IPS-18c (cell line): ENCODE results near the gene HSPA1L.
"Not testable (repeated sequence)": the region's sequence is repeated elsewhere in the genome, so short reads cannot be mapped to it uniquely, and the experiment has no call there.

ENCODE experiments used
- H3K4me3 ChIP-seq: 2 replicates; pipeline ENCODE4 v1.7.0; 2013; ENCODE audit warnings: low read depth, mild to moderate bottlenecking, low read length, moderate library complexity; ENCODE audit not compliant: insufficient read depth
- H3K9me3 ChIP-seq: one replicate; pipeline ENCODE4 v1.6.1; 2013; ENCODE audit warnings: mild to moderate bottlenecking, low read length, moderate library complexity; ENCODE audit not compliant: control insufficient read depth, insufficient read depth

The HSPA1L gene

DNA sequence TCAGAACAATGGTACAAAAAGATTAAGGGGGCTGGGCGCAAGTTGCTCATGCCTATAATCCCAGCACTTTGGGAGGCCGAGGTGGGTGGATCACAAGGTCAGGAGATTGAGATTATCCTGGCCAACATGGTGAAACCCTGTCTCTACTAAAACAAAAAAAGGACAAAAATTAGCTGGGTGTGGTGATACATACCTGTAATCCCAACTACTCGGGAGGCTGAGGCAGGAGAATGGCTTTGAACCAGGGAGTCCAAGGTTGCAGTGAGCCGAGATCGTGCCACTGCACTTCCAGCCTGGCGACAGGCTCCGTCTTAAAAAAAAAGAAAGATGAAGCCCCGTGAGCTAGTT lies 24.7 kb upstream of the HSPA1L start:
- H3K9me3 ChIP-seq, H3K4me3 ChIP-seq: not testable (repeated sequence)

DNA sequence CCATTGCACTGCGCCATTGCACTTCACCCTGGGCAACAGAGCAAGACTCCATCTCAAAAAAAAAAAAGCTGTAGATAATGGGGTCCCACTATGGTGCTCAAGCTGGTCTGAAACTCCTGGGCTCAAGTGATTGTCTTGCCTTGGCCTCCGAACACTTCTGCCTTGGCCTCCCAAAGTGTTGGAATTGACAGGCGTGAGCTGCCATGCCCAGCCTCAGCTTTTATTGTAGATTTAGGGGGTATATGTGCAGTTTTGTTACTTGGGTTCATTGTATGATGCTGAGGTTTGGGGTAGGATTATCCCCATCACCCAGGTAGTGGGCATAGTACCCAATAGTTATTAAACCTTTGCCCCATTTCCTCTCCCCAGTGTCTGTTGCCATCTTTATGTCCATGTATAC lies 23.9 kb upstream of the HSPA1L start:
- Histone ChIP-seq H3K9me3 (peaks cover 4% of the 10 kb centered on the region), H3K4me3 (peak overlapping the region; percentile 2; the same call in 1 of the 2 replicates)

DNA sequence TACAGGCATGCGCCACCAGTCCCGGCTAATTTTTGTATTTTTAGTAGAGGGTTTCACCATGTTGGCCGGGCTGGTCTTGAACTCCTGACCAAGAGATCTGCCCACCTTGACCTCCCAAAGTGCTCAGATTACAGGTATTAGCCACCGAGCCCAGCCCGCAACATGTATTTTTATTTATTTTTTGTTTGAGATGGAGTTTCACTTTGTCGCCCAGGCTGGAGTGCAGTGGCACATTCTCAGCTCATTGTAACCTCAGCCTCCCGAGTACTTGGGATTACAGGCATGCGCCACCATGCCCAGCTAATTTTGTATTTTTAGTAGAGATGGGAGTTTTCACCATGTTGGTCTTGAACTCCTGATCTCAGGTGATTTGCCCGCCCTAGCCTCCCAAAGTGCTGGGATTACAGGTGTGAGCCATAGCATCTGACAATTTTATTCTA lies 23.1 kb upstream of the HSPA1L start:
- peak overlapping the region; percentile 99; the same call in 1 of the 2 replicates for H3K4me3 ChIP-seq
- not testable (repeated sequence) for H3K9me3 ChIP-seq

DNA sequence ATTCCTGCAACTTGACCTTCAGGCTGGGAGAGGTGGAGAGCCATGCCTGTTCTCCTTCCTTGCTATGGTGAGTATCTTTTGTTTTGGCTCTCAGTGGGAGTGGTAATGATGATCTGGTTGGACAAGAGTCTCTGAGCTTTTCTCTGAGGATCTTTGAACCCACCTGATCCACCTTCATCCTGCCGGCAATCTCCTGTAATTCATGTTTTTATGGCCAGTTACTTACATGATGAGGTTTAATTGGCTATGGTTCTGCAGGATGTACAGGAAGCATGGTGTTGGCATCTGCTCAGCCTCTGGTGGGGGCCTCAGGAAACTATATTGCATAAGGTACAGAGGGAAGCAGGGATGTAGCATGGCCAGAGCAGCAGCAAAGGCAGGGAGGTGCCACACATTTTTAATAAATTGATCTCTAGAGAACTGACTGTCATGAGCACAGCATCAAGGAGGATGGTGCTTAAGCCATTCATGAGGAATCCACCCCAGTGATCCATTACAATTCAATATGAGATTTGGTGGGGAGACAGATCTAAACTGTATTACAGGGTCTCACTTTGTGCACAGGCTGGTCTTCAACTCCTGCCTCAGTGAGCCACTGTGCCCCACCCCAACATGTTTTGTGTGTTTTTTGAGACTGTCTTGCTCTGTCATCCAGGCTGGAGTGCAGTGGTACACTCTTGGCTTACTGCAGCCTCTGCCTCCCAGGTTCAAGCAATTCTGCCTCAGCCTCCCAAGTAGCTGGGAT lies 22.5 kb upstream of the HSPA1L start:
- H3K4me3 ChIP-seq: peak overlapping the region; percentile 99
- peaks cover 4% of the 10 kb centered on the region for H3K9me3 ChIP-seq

DNA sequence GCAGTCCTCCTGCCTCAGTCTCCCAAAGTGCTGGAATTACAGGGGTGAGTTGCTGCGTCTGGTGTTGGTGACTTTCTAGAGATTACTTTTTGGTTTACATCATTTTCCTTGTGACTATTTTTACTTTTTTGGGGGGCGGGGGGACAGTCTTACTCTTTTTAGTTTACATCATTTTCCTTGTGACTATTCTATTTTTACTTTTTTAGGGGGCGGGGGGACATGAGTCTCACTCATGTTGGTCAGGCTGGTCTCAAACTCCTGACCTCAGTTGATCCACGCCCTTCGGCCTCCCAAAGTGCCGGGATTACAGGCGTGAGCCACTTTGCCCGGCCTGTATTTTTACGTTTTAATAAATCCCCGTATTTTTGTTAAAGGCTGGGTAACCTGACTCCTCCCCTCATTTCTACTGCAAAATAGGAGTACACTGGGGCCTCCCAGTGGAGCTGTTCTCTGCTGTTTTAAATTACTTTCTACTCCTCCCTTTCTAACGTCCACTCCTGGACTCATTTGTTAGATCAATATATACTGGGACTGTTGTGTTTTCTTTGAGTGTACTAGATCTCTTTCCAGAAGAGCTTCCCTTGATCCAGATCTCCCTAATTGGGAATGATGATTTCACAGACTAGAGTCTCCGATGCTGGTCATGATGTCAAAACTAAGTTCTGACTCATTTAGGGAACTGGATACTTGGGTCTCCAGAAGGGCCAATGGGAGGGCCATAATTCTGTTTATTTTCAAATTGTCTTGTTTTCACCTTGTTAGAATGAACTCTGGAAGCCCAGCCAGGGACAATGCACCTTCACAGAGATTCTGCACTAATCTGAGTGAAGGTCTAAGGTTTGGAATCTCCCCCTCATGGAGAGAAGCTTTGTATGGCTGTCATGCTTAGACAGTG lies 21.6 kb upstream of the HSPA1L start:
- peak overlapping the region; percentile 99 for H3K4me3 ChIP-seq
- peaks cover 4% of the 10 kb centered on the region for H3K9me3 ChIP-seq

DNA sequence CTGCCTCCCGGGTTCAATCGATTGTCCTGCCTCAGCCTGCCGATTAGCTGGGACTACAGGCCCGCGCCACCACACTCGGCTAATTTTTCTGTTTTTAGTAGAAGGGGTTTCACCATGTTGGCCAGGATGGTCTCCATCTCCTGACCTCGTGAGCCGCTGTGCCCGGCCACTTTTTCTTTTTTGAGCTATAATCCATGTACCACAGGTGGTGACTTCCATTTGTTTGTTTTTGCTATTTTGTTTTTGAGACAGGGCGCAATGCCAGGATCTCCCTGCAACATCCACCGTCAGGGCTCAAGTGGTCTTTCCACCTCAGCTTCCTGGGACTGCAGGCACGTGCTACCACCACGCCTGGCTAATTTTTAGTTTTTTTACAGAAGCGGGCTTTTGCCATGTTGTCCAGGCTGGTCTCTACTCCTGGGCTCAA lies 21.0 kb upstream of the HSPA1L start:
- Histone ChIP-seq H3K4me3 (peak overlapping the region; percentile 99), H3K9me3 (peaks cover 4% of the 10 kb centered on the region)

DNA sequence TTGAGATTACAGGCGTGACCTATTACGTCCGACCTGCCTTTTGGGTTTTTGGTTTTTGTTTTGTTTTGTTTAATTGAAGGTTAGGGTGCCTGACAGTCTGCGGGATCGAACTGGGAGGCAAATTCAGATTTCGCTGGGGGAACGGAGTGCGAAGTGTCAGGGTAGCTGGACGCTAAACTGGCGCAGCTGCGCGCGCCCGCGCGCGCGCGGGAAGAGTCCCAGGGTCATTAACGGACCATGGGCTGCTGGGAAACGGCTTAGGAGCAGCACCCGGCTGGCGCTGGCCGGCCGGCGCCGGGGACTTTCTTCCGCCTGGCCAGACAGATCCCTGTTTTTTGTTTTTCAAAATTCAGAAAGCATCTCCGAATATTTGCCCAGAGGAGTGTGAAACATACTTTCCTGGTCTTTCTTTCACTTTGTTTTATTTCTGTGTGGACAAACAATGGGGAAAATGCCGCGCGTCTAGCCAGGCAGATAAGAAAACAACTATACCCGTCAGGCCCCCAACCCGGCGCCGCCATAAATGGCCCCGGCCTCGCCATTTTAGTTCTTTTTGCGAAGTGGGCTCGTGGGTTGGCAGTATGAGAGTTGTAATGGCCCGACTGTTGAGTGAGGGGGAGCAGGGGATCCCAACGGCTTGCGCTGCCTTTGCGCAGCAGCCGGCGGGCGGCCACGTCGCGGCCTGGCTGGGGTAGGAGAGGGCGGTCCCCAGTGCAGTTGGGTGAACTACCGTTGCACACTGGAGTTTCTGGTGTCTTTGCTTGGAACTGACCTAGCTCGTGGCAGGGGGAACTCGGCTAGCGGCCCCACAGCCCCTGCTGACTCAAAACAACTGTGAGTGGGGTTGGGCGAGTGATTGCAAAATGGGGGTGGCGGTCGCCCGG lies 19.5 kb upstream of the HSPA1L start:
- Histone ChIP-seq H3K4me3 (peak overlapping the region; percentile 99), H3K9me3 (peaks cover 4% of the 10 kb centered on the region)

DNA sequence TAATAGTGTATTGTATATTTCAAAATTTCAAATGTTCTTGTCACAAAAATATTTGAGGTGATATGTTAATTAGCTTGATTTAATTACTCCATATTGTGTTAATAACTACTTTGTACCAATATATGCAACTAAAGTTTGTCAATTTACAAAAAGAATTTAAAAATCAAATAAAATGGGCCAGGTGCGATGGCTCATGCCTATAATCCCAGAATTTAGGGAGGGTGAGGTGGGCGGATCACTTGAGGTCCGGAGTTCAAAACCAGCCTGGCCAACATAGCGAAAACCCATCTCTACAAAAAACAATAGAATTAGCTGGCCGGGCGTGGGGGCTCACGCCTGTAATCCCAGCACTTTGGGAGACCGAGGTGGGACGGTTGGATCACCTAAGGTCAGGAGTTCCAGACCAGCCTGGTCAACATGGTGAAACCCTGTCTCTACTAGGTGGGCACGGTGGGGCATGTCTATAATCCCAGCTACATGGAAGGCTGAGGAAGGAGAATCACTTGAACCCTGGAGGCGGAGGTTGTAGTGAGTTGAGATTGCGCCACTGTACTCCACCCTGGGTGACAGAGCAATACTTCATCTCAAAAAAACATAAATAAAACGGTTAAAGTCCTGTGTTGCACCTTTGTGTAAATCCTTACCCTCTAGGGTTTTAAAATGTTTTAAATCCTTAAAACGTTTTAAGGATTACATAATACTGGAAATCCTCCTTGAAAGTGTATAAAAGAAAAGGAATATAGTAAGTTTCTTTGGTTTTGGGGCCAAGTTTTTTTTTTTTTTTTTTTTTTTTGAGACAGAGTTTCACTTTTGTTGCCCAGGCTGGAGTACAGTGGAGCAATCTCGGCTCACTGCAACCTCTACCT lies 16.5 kb upstream of the HSPA1L start:
- H3K4me3 ChIP-seq: no peak overlapping the region

DNA sequence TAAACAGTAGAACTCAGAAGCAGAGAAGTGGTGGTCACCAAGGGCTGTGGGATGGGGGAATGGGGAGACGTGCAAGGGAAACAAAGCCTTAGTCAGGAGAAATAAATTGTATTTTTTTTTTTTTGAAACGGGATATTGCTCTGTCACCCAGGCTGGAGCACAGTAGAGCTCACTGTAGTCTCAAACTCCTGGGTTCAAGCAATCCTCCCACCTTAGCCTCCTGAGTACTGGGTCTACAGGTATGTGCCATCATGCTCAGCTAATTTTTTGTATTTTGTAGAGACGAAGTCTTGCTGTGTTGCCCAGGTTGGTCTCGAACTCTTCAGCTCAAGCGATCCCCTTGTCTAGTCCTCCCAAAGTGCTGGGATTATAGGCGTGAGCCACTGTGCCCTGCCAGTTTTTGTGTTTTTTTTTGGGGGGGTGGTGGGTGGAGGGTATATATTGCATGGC lies 15.8 kb upstream of the HSPA1L start:
- H3K9me3 ChIP-seq: peaks cover 4% of the 10 kb centered on the region
- H3K4me3 ChIP-seq: peak overlapping the region; percentile 57

More for the DNA sequence above, 16.5 kb upstream of the HSPA1L start:
- peaks cover 4% of the 10 kb centered on the region for H3K9me3 ChIP-seq

DNA sequence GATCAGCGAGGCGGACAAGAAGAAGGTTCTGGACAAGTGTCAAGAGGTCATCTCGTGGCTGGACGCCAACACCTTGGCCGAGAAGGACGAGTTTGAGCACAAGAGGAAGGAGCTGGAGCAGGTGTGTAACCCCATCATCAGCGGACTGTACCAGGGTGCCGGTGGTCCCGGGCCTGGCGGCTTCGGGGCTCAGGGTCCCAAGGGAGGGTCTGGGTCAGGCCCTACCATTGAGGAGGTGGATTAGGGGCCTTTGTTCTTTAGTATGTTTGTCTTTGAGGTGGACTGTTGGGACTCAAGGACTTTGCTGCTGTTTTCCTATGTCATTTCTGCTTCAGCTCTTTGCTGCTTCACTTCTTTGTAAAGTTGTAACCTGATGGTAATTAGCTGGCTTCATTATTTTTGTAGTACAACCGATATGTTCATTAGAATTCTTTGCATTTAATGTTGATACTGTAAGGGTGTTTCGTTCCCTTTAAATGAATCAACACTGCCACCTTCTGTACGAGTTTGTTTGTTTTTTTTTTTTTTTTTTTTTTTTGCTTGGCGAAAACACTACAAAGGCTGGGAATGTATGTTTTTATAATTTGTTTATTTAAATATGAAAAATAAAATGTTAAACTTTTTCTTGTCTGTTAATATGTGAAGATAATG lies 14.7 kb upstream of the HSPA1L start:
- Histone ChIP-seq H3K9me3 (no peaks in the 10 kb centered on the region), H3K4me3 (peak overlapping the region; percentile 57)

DNA sequence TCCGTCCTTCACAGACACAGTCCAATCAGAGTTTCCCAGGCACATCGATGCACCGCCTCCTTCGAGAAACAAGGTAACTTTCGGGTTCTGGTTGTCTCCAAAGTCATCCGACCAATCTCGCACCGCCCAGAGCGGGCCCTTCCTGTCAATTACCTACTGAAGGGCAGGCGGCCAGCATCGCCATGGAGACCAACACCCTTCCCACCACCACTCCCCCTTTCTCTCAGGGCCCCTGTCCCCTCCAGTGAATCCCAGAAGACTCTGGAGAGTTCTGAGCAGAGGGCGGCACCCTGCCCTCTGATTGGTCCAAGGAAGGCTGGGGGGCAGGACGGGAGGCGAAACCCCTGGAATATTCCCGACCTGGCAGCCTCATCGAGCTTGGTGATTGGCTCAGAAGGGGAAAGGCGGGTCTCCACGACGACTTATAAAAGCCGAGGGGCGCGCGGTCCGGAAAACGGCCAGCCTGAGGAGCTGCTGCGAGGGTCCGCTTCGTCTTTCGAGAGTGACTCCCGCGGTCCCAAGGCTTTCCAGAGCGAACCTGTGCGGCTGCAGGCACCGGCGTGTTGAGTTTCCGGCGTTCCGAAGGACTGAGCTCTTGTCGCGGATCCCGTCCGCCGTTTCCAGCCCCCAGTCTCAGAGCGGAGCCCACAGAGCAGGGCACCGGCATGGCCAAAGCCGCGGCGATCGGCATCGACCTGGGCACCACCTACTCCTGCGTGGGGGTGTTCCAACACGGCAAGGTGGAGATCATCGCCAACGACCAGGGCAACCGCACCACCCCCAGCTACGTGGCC lies 12.4 kb upstream of the HSPA1L start, which contains the start of gene HSPA1B:
Gene HSPA1B (plus strand): TSS at position 453 of the 794 bp plus-strand sequence. CDS start 213 bp downstream, at position 666.
- Histone ChIP-seq H3K4me3 (peak within 1 kb of the TSS; percentile 77), H3K9me3 (no peaks in the 10 kb centered on the region)

DNA sequence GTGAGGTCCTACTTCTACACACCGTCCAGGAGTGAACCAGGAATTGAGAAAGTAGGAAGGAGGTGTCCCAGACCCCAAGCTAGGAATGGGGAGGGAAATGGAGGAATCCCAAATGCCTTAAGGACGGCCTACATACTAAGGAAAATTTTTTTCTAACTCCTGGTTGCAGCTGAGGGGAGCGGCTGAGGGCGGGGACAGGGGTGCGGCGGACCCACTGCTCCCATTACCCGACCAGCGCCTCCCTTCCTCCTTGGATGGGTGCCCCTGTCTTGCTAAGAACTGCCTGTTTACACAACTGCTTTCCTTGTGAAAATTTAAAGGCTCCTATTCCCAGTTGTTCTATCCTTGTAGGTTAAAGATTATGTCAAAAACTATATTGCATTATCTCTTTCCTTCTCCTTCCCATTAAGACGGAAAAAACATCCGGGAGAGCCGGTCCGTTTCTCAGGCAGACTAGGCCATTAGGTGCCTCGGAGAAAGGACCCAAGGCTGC lies 11.8 kb upstream of the HSPA1L start:
- no peaks in the 10 kb centered on the region for H3K9me3 ChIP-seq
- H3K4me3 ChIP-seq: peak overlapping the region; percentile 57

DNA sequence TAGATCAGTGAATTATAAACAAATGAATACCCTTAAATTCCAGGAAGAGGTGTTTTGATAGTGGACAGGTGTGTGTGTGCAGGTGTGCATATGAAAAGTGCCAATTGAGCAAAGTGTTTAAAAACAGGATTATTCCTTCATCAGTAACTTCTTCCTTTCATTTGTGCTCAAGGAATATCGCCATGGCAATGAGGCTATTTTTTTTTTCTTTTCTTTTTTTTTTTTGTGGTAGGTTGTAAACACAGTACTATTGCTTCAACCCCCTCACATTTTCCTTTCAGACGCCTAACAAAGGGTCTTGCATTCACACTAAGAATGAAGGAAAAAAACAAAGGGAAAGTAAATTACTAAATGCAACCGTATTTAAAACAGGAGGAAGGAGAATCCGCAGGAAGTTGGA lies 10.5 kb upstream of the HSPA1L start:
- H3K9me3 ChIP-seq: no peaks in the 10 kb centered on the region
- H3K4me3 ChIP-seq: no peak overlapping the region

DNA sequence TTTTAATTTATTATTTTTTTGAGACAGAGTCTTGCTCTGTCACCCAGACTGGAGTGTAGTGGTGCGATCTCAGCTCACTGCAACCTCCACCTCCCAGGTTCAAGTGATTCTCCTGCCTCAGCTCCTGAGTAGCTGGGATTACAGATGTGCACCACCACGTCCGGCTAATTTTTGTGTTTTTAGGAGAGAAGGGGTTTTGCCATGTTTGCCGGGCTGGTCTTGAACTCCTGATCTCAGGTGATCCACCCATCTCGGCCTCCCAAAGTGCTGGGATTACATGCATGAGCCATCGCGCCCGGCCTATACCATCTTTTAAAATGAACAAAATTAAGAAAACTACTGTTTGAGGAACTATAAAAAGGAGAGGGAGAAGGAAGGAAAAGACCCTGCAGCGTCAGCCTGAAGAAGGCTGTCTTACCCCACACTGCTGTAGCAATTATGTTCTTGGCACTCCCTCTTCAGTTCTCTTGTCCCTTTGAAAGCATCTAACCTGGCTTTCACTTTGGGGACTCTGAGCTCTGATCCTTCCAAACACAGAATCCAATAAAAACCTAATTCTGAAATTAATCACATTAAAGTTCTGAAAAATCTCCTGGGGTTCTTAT lies 8.6 kb upstream of the HSPA1L start:
- H3K9me3 ChIP-seq, H3K4me3 ChIP-seq: not testable (repeated sequence)
